ENCODE measurements around the gene CAMSAP1. TPM values are rescaled to one million over a fixed set of nuclear protein-coding genes. Genes with fewer than 3 reads are reported as not detected.

Gene CAMSAP1
- total and polyA plus RNA-seq, 2 of the 4 experiments (the other 2 are of a cell fraction), result 8.2 to 19.5 TPM

- Histone ChIP-seq H3K27ac (ENCODE audit: insufficient read depth, low read length) (no peak overlapping the region), H2BK120ac (ENCODE audit: low read depth, low read length) (no peak overlapping the region), H4K91ac (ENCODE audit: insufficient read depth, low read depth, low read length) (no peak overlapping the region), H3K56ac (ENCODE audit: extremely low read depth, insufficient read depth, low read length) (no peak overlapping the region), H2BK5ac (ENCODE audit: low read depth, low read length, poor library complexity, severe bottlenecking) (no peak overlapping the region), H3K4me2 (ENCODE audit: low read depth, low read length) (no peak overlapping the region), H3K9me3 (ENCODE audit: control insufficient read depth, insufficient read depth, low read length) (peaks cover 5% of the 10 kb centered on the region), H3K4ac (ENCODE audit: low read depth, low read length) (no peak overlapping the region), H2AFZ (replicated peaks; ENCODE audit: low read length, poor library complexity) (no peak overlapping the region), H2BK20ac (ENCODE audit: low read depth, low read length) (no peak overlapping the region), H3K9me1 (ENCODE audit: insufficient read depth, low read length) (peaks cover 8% of the 10 kb centered on the region; the same call in 1 of the 2 replicates), H3K9ac (ENCODE audit: low read depth, low read length) (no peak overlapping the region), H3K36me3 (ENCODE audit: control insufficient read depth, insufficient read depth, low read length) (peaks cover 6% of the 10 kb centered on the region; the same call in 1 of the 2 replicates), H2AK5ac (ENCODE audit: low read depth, low read length) (no peak overlapping the region), H3K18ac (ENCODE audit: low read depth, low read length) (no peak overlapping the region), H4K5ac (ENCODE audit: low read depth, low read length) (no peak overlapping the region), H3K14ac (replicated peaks; ENCODE audit: low read depth, low read length) (no peak overlapping the region), H3K23ac (ENCODE audit: low read depth, low read length) (no peak overlapping the region), H3K27me3 (ENCODE audit: control insufficient read depth, insufficient read depth, low read length) (no peaks in the 10 kb centered on the region), H4K20me1 (ENCODE audit: insufficient read depth, low read length) (peaks cover 8% of the 10 kb centered on the region), H4K8ac (ENCODE audit: low read depth in 2 of 2, low read length in 2 of 2) (no peak overlapping the region), H3K79me1 (ENCODE audit: low read depth in 1 of 2, low read length in 2 of 2) (peaks cover 0 to 8% of the 10 kb centered on the region in 2 experiments; a peak in 1 of 4 replicates), H2AK9ac (replicated peaks; ENCODE audit: low read depth, low read length, poor library complexity) (no peak overlapping the region), H3K4me1 (ENCODE audit: control insufficient read depth, insufficient read depth, low read length) (no peaks in the 10 kb centered on the region), H2BK15ac (ENCODE audit: low read depth, low read length) (no peak overlapping the region), H3K4me3 (ENCODE audit: insufficient read depth, low read depth, low read length) (no peak overlapping the region)
- TF ChIP-seq RCOR1 (IDR thresholded peaks at IDR 0.05; ENCODE audit: insufficient replicate concordance, low read length) (no peak), CEBPB (IDR thresholded peaks at IDR 0.05; ENCODE audit: low read depth, low read length) (no peak), SMC3 (IDR thresholded peaks at IDR 0.05; ENCODE audit: low read depth, low read length) (no peak), USF2 (IDR thresholded peaks at IDR 0.05; ENCODE audit: low read depth, low read length) (no peak), ELK1 (IDR thresholded peaks at IDR 0.05; ENCODE audit: borderline replicate concordance, low read depth, low read length) (no peak), MAFK (IDR thresholded peaks at IDR 0.05; ENCODE audit: low read depth, low read length) (no peak), MXI1 (IDR thresholded peaks at IDR 0.05; ENCODE audit: borderline replicate concordance, low read depth, low read length) (no peak), MAZ (IDR thresholded peaks at IDR 0.05; ENCODE audit: borderline replicate concordance, low read depth, low read length) (no peak), RFX5 (IDR thresholded peaks at IDR 0.05; ENCODE audit: low read depth, low read length) (no peak), CTCF (conservative IDR thresholded peaks at IDR 0.05; ENCODE audit: low read depth, low read length) (no peak), CHD1 (IDR thresholded peaks at IDR 0.05; ENCODE audit: low read depth, low read length) (no peak), FOS (IDR thresholded peaks at IDR 0.05; ENCODE audit: low read depth, low read length) (no peak), RAD21 (IDR thresholded peaks at IDR 0.05; ENCODE audit: low read length) (no peak), NFE2L2 (IDR thresholded peaks at IDR 0.05; ENCODE audit: low read depth, low read length) (no peak), BHLHE40 (IDR thresholded peaks at IDR 0.05; ENCODE audit: low read depth, low read length) (no peak), POLR2A (IDR thresholded peaks at IDR 0.05; ENCODE audit: low read depth, low read length) (no peak)
- intact Hi-C loops (cut with micrococcal nuclease) (no loop called here), dilution Hi-C loops (cut with HindIII; ENCODE audit: low sequenced_read_pairs, unreplicated experiment) (no loop called here), in situ Hi-C loops (cut with MboI; ENCODE audit: low sequenced_read_pairs) (no loop called here)
- ChIA-PET CTCF (interaction anchor here (0.7 kb wide), 1 partner anchor 205 kb away, joined by 5 read pairs; no protein-coding TSS in a partner anchor), POLR2A (ENCODE audit: unreplicated experiment) (no interaction called here)
- WGBS, 2 experiments (ENCODE audit: extremely low coverage in 2 of 2, insufficient read length in 1 of 2), result 100% methylated on average over 2 of the region's 13 CpGs; no CpG with 5 or more reads in 1 of the 2 experiments
- no peak for DNase-seq
- BruUV-seq (replicated peaks), result no TSS peak
- ATAC-seq (ENCODE audit: low read depth), result no peak
Measured at GRCh38 chr9:135923508-135923907, 16.2 kb upstream of the CAMSAP1 start.

All from IMR-90 (cell line).